Kidney (tissue), 22 donors: ENCODE measurements around the gene ZIK1. TPM values are rescaled to one million over a fixed set of nuclear protein-coding genes. Genes with fewer than 3 reads are reported as not detected.
A peak's percentile ranks its signal among the peaks of the same experiment; 100 is the strongest.

ENCODE experiments used
- DNase-seq, 5 donors: peaks; one replicate each; pipeline ENCODE4 v3.0.0-alpha.2; 2013 to 2020
- FAIRE-seq: peaks from 2 replicates; lab custom pipeline; 2012; peaks lifted over from hg19 to GRCh38; lab: Jason Lieb, UNC
- H3K27ac ChIP-seq, 2 donors: one replicate each; pipeline ENCODE4 v1.7.0; 2013; ENCODE audit warnings: low read depth in 2 of 2, low read length in 2 of 2, inconsistent platforms in 1 of 2
- H3K27me3 ChIP-seq: one replicate; pipeline ENCODE4 v1.7.1; 2013; ENCODE audit warnings: low read length, inconsistent platforms; ENCODE audit not compliant: control insufficient read depth, insufficient read depth
- H3K36me3 ChIP-seq, 3 donors: one replicate each; pipeline versions ENCODE4 v1.7.0 to v1.7.1; 2013; ENCODE audit warnings: low read length in 3 of 3, control low read depth in 1 of 3, inconsistent platforms in 1 of 3; ENCODE audit not compliant: insufficient read depth in 3 of 3, control insufficient read depth in 2 of 3
- H3K4me1 ChIP-seq, 3 donors: one replicate each; pipeline versions ENCODE4 v1.7.0 to v1.7.1; 2013; ENCODE audit warnings: low read length in 3 of 3, inconsistent platforms in 1 of 3, low read depth in 1 of 3; ENCODE audit not compliant: control insufficient read depth in 2 of 3, insufficient read depth in 2 of 3
- H3K4me3 ChIP-seq, 3 donors: one replicate each; pipeline versions ENCODE4 v1.7.0 to v1.8.1; 2013; ENCODE audit warnings: low read length in 3 of 3, control low read depth in 1 of 3, inconsistent platforms in 1 of 3
- H3K9ac ChIP-seq, 3 donors: one replicate each; pipeline versions ENCODE4 v1.7.0 to v1.7.1; 2013; ENCODE audit warnings: low read length in 3 of 3, control low read depth in 1 of 3, inconsistent platforms in 1 of 3
- H3K9me3 ChIP-seq, 3 donors: one replicate each; pipeline versions ENCODE4 v1.7.0 to v1.7.1; 2013; ENCODE audit warnings: low read length in 3 of 3, control low read depth in 1 of 3, inconsistent platforms in 1 of 3; ENCODE audit not compliant: control insufficient read depth in 2 of 3, insufficient read depth in 1 of 3
- intact Hi-C: fragments of 100-400 bp; cut with DNase I; formaldehyde crosslinking; loops from one replicate; pipeline ENCODE4 v1.11.1; 2022
- long read RNA-seq, 10 donors: library from polyadenylated mRNA in 1 of 10; unstranded in 1 of 10; transcript quantifications; one replicate each; pipeline ENCODE4 v2.0.0 and lab custom pipeline, GENCODE V29; 2021 to 2026
- polyA plus RNA-seq: library from polyadenylated mRNA; stranded (reverse); fragments of 350-450 nt; fragmentation: Illumina TruSeq; extraction: RNeasy Lipid Tissue Mini Kit (QIAGEN cat#74804); gene quantifications from one replicate; pipeline ENCODE4 v1.2.3, GENCODE V29; 2014; ENCODE audit warnings: low read depth, low replicate concordance; ENCODE audit not compliant: insufficient read depth
- total RNA-seq: library from RNA; stranded (reverse); fragmentation: NEBNext Ultra II Directional; extraction: Animal tissue kit (Norgen Biotek cat#: 25700); gene quantifications from one replicate; pipeline ENCODE4 v1.2.1, GENCODE V29; 2021
- TF ChIP-seq, protein P1 (sequence below): IDR thresholded peaks from 3 replicates; pipeline ENCODE4 v1.5.1; 2012; ENCODE audit warnings: mild to moderate bottlenecking, moderate library complexity, borderline replicate concordance; ENCODE audit not compliant: insufficient read depth; ENCODE audit errors: extremely low read depth
- donor health status: control.
- donor health status: control.
- donor health status: control.
- donor health status: control.
- donor health status: control.
- donor health status: DM: yes; HTN: yes; CAD: no.
- donor health status: Normal renal cell carcinoma (clear cell type).

Gene ZIK1
- total RNA-seq (9.3 TPM), polyA plus RNA-seq (3.1 TPM)
- long read RNA-seq, donor 1, partial matches to known transcripts = 8 of 10 reads
- long read RNA-seq, donor 1, other reads (novel, unspliced or antisense) = 0 of 10 reads
- long read RNA-seq, donor 2, full-length matches to known transcripts = 3 of 3 reads
- long read RNA-seq, donor 2, partial matches to known transcripts = 0 of 3 reads
- long read RNA-seq, donor 2, other reads (novel, unspliced or antisense) = 0 of 3 reads
- long read RNA-seq, donor 3, full-length matches to known transcripts = 2 of 2 reads
- long read RNA-seq, donor 3, partial matches to known transcripts = 0 of 2 reads
- long read RNA-seq, donor 3, other reads (novel, unspliced or antisense) = 0 of 2 reads
- long read RNA-seq, donor 4, full-length matches to known transcripts = 1 of 1 reads
- long read RNA-seq, donor 4, partial matches to known transcripts = 0 of 1 reads
- long read RNA-seq, donor 4, other reads (novel, unspliced or antisense) = 0 of 1 reads
- long read RNA-seq, donor 5, partial matches to known transcripts = 0 of 1 reads
- long read RNA-seq, donor 5, other reads (novel, unspliced or antisense) = 0 of 1 reads
- long read RNA-seq, donor 6, partial matches to known transcripts = 0 of 1 reads
- long read RNA-seq, donor 6, other reads (novel, unspliced or antisense) = 0 of 1 reads
- long read RNA-seq, donor 7, full-length matches to known transcripts = 3 of 7 reads
- long read RNA-seq, donor 7, partial matches to known transcripts = 0 of 7 reads
- long read RNA-seq, donor 7, other reads (novel, unspliced or antisense) = 4 of 7 reads
- long read RNA-seq, donor 8, full-length matches to known transcripts = 2 of 8 reads
- long read RNA-seq, donor 8, partial matches to known transcripts = 6 of 8 reads
- long read RNA-seq, donor 8, other reads (novel, unspliced or antisense) = 0 of 8 reads
- long read RNA-seq, donor 9 = 0 reads
- long read RNA-seq, donor 10, full-length matches to known transcripts = 3 of 3 reads
- long read RNA-seq, donor 10, partial matches to known transcripts = 0 of 3 reads
- long read RNA-seq, donor 10, other reads (novel, unspliced or antisense) = 0 of 3 reads

GRCh38 chr19:57583521-57584416, at the start of gene ZIK1:
Gene ZIK1 (plus strand): TSS chr19:57584145. CDS start chr19:57584357, 212 bp downstream.
- H3K9ac ChIP-seq = peak within 1 kb of the TSS; percentile 42 to 78 (median 59)
- DNase-seq = peak; percentile 96 to 99 (median 97)
- TF ChIP-seq, protein P1, sequence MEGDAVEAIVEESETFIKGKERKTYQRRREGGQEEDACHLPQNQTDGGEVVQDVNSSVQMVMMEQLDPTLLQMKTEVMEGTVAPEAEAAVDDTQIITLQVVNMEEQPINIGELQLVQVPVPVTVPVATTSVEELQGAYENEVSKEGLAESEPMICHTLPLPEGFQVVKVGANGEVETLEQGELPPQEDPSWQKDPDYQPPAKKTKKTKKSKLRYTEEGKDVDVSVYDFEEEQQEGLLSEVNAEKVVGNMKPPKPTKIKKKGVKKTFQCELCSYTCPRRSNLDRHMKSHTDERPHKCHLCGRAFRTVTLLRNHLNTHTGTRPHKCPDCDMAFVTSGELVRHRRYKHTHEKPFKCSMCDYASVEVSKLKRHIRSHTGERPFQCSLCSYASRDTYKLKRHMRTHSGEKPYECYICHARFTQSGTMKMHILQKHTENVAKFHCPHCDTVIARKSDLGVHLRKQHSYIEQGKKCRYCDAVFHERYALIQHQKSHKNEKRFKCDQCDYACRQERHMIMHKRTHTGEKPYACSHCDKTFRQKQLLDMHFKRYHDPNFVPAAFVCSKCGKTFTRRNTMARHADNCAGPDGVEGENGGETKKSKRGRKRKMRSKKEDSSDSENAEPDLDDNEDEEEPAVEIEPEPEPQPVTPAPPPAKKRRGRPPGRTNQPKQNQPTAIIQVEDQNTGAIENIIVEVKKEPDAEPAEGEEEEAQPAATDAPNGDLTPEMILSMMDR = no peak
- FAIRE-seq = no peak
- peaks cover 0 to 11% (median 0%) of the 10 kb centered on the region in 3 donors for H3K4me1 ChIP-seq
- H3K9me3 ChIP-seq = peaks cover 4 to 30% (median 7%) of the 10 kb centered on the region in 3 donors
- H3K36me3 ChIP-seq = peaks cover 3 to 10% (median 9%) of the 10 kb centered on the region in 3 donors
- H3K4me3 ChIP-seq = peak within 1 kb of the TSS; percentile 79 to 82 (median 81)
- no peak within 1 kb of the TSS for H3K27ac ChIP-seq
- H3K27me3 ChIP-seq = no peaks in the 10 kb centered on the region
- intact Hi-C loops = no loop called here

- DNase-seq = no peak
- intact Hi-C loops = no loop called here
- no peaks in the 10 kb centered on the region for H3K27me3 ChIP-seq
- H3K9me3 ChIP-seq = peaks cover 9 to 95% (median 70%) of the 10 kb centered on the region in 3 donors
- H3K36me3 ChIP-seq = peaks cover 41 to 56% (median 53%) of the 10 kb centered on the region in 3 donors
- no peak overlapping the region for H3K9ac ChIP-seq
- H3K4me3 ChIP-seq = peak overlapping the region in 2 of 3 donors; percentile 1 to 9
- H3K27ac ChIP-seq = no peak overlapping the region
- FAIRE-seq = no peak
- TF ChIP-seq, protein P1 = no peak
- H3K4me1 ChIP-seq = no peaks in the 10 kb centered on the region
Observed at GRCh38 chr19:57537953-57538547, 45.9 kb upstream of the ZIK1 start.

- H3K9me3 ChIP-seq = peaks cover 22 to 93% (median 55%) of the 10 kb centered on the region in 3 donors
- H3K9ac ChIP-seq = no peak overlapping the region
- peaks cover 39 to 74% (median 54%) of the 10 kb centered on the region in 3 donors for H3K36me3 ChIP-seq
- H3K27ac ChIP-seq = no peak overlapping the region
- H3K27me3 ChIP-seq = no peaks in the 10 kb centered on the region
- DNase-seq (no peak), FAIRE-seq (no peak)
- TF ChIP-seq, protein P1 = no peak
- no peaks in the 10 kb centered on the region for H3K4me1 ChIP-seq
- intact Hi-C loops = no loop called here
- peak overlapping the region in 1 of 3 donors; percentile 23 for H3K4me3 ChIP-seq
Observed at GRCh38 chr19:57546513-57546912, 37.4 kb upstream of the ZIK1 start.
